DMS 273 treated with DMSO at 0.1 percent for 48 hours (cell line): ENCODE data around the gene CD48.
"Not testable (repeated sequence)": the region's sequence is repeated elsewhere in the genome, so short reads cannot be mapped to it uniquely, and the experiment has no call there.

Experiments used
- DNase-seq: peaks from one replicate; lab custom pipeline; 2025; lab: John Stamatoyannopoulos, UW

Gene CD48

GRCh38 chr1:160652065-160652641 lies 59.5 kb downstream of the CD48 start:
- not testable (repeated sequence) for DNase-seq

GRCh38 chr1:160651433-160652064 lies 60.1 kb downstream of the CD48 start:
- no peak for DNase-seq

GRCh38 chr1:160647329-160647720 lies 64.3 kb downstream of the CD48 start:
- no peak for DNase-seq

GRCh38 chr1:160646711-160647328 lies 64.8 kb downstream of the CD48 start, which contains the start of gene SLAMF1:
SLAMF1 (minus strand) TSS chr1:160647044; CDS start chr1:160646945, 99 bp downstream.
- DNase-seq = no peak

- no peak for DNase-seq
These were observed 65.4 kb downstream of the CD48 start for GRCh38 chr1:160646180-160646579.

GRCh38 chr1:160645386-160646130 lies 66.1 kb downstream of the CD48 start:
- DNase-seq = no peak

GRCh38 chr1:160644399-160644798 lies 67.2 kb downstream of the CD48 start:
- no peak for DNase-seq

- no peak for DNase-seq
These were observed 68.5 kb downstream of the CD48 start for GRCh38 chr1:160643138-160643537.

GRCh38 chr1:160642281-160642644 lies 69.4 kb downstream of the CD48 start:
- no peak for DNase-seq

- DNase-seq = no peak
These were observed 70.0 kb downstream of the CD48 start for GRCh38 chr1:160641323-160642280.

GRCh38 chr1:160640359-160641123 lies 71.1 kb downstream of the CD48 start:
- no peak for DNase-seq

- no peak for DNase-seq
These were observed 72.0 kb downstream of the CD48 start for GRCh38 chr1:160639652-160640051.

- DNase-seq = no peak
These were observed 72.7 kb downstream of the CD48 start for GRCh38 chr1:160638926-160639325.

GRCh38 chr1:160638540-160638857 lies 73.1 kb downstream of the CD48 start:
- DNase-seq = no peak

- no peak for DNase-seq
These were observed 73.6 kb downstream of the CD48 start for GRCh38 chr1:160637821-160638539.

GRCh38 chr1:160637065-160637464 lies 74.6 kb downstream of the CD48 start:
- no peak for DNase-seq

- DNase-seq = no peak
These were observed 75.1 kb downstream of the CD48 start for GRCh38 chr1:160636547-160636946.

- no peak for DNase-seq
These were observed 75.5 kb downstream of the CD48 start for GRCh38 chr1:160636076-160636475.

GRCh38 chr1:160634543-160635491 lies 76.8 kb downstream of the CD48 start:
- DNase-seq = no peak
